DND-41 (cell line): Measurements from ENCODE around the gene TOX2.

Experiments
- ATAC-seq: fragments of 200-7000 bp; cut with Tn5 transposase; 3 replicates; pipeline ENCODE4 v1.9.1; 2021; ENCODE audit warnings: low read depth; ENCODE audit not compliant: insufficient read depth
- DNase-seq: peaks from one replicate; pipeline ENCODE4 v3.0.0-alpha.2; 2020
- H2AFZ ChIP-seq: 2 replicates; pipeline ENCODE4 v1.6.0; 2012; ENCODE audit warnings: low read depth, low read length
- H3K27ac ChIP-seq: 2 replicates; pipeline ENCODE4 v1.5.1; 2012; ENCODE audit warnings: low read length, inconsistent platforms
- H3K27me3 ChIP-seq: fragments of 200-600 bp; sonication (generic); 2 replicates; pipeline ENCODE4 v1.6.0; 2012; ENCODE audit warnings: low read length, mild to moderate bottlenecking, inconsistent platforms; ENCODE audit not compliant: insufficient read depth, poor library complexity
- H3K36me3 ChIP-seq: 2 replicates; pipeline ENCODE4 v1.5.1; 2012; ENCODE audit warnings: low read length, inconsistent platforms; ENCODE audit not compliant: insufficient read depth
- H3K4me1 ChIP-seq: 2 replicates; pipeline ENCODE4 v1.5.1; 2012; ENCODE audit warnings: mild to moderate bottlenecking, low read length; ENCODE audit not compliant: insufficient read depth
- H3K4me2 ChIP-seq: 2 replicates; pipeline ENCODE4 v1.6.0; 2012; ENCODE audit warnings: mild to moderate bottlenecking, moderate library complexity, low read length, inconsistent platforms; ENCODE audit not compliant: insufficient read depth
- H3K4me3 ChIP-seq, 2 experiments: fragments of 200-600 bp in 1 of 2; shearing (Covaris generic) in 1 of 2; 2 replicates each; pipeline ENCODE4 v1.5.1; 2012 to 2016; ENCODE audit warnings: inconsistent platforms in 2 of 2, low read length in 2 of 2, mild to moderate bottlenecking in 2 of 2, low read depth in 1 of 2, moderate library complexity in 1 of 2
- H3K79me2 ChIP-seq: 2 replicates; pipeline ENCODE4 v1.6.0; 2012; ENCODE audit warnings: low read length, inconsistent platforms; ENCODE audit not compliant: insufficient read depth
- H3K9ac ChIP-seq: 2 replicates; pipeline ENCODE4 v1.6.0; 2012; ENCODE audit warnings: low read depth, mild to moderate bottlenecking, inconsistent platforms, low read length, moderate library complexity
- H3K9me3 ChIP-seq: 2 replicates; pipeline ENCODE4 v1.5.1; 2012; ENCODE audit warnings: low read length, moderate library complexity, mild to moderate bottlenecking, inconsistent platforms; ENCODE audit not compliant: insufficient read depth, severe bottlenecking
- H4K20me1 ChIP-seq: 2 replicates; pipeline ENCODE4 v1.6.0; 2012; ENCODE audit warnings: low read length; ENCODE audit not compliant: insufficient read depth
- EZH2 ChIP-seq: IDR thresholded peaks from 3 replicates; pipeline ENCODE4 v1.6.1; 2012; ENCODE audit warnings: borderline replicate concordance, low read depth, mild to moderate bottlenecking, moderate library complexity, low read length, inconsistent platforms; ENCODE audit not compliant: severe bottlenecking
- TF ChIP-seq, protein P1 (sequence below): IDR thresholded peaks from 2 replicates; pipeline ENCODE4 v1.5.1; 2012; ENCODE audit warnings: borderline replicate concordance, low read length, moderate library complexity, mild to moderate bottlenecking; ENCODE audit not compliant: poor library complexity, severe bottlenecking; ENCODE audit errors: extremely low read depth

The TOX2 gene

DNA sequence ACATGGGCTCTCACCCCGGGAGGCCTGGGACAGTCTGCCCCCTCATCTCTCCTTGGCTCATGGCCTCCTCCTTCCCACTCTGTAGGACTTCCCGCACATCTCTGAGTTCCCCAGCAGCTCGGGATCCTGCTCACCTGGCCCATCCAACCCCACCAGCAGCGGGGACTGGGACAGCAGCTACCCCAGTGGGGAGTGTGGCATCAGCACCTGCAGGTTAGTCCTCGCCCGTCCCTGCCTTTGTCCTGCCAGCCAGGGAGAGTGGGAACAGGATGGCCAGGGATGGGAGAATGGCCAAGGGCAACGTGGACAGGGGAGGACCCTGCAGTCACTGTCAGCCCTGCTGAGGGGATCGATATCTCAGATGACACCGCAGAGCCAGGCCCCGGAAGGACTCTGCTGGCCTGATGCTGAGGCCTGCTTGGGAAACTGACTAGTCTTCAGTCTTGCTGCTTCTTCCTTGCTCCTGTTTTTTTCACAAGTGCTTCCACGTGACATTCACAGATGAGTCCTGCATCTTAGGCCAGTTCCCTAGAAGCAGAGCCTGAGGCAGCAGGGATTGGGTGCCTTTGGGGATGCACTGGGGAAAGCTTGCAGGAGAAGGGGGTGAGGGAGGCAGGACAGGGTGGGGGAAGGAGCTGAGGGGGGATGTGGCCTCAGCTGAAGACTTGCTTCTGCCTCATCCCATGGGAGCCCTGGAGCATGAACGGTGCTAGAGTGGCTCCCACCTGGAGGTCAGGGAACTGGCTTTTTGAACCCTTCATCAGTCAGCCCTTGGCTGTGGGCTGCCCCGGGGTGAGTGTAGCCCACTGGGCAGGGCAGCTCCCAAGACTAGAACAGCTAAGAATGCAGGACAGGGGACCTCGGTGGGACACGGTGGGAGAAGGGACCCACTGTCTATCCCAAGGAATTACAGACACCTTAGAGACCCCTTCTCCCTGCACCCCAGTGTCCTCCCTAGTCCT lies 152.3 kb downstream of the TOX2 start:
- Histone ChIP-seq H3K4me2 (no peak overlapping the region), H3K79me2 (no peaks in the 10 kb centered on the region), H3K27ac (no peak overlapping the region), H3K4me1 (peaks cover 47% of the 10 kb centered on the region), H3K9ac (no peak overlapping the region), H2AFZ (no peak overlapping the region), H3K36me3 (no peaks in the 10 kb centered on the region), H3K9me3 (no peaks in the 10 kb centered on the region), H3K27me3 (peaks cover 31% of the 10 kb centered on the region), H4K20me1 (peaks cover 51% of the 10 kb centered on the region), H3K4me3 (no peak overlapping the region)
- ATAC-seq, result no peak
- no peak for DNase-seq
- TF ChIP-seq EZH2, result no peak
- TF ChIP-seq, protein P1, sequence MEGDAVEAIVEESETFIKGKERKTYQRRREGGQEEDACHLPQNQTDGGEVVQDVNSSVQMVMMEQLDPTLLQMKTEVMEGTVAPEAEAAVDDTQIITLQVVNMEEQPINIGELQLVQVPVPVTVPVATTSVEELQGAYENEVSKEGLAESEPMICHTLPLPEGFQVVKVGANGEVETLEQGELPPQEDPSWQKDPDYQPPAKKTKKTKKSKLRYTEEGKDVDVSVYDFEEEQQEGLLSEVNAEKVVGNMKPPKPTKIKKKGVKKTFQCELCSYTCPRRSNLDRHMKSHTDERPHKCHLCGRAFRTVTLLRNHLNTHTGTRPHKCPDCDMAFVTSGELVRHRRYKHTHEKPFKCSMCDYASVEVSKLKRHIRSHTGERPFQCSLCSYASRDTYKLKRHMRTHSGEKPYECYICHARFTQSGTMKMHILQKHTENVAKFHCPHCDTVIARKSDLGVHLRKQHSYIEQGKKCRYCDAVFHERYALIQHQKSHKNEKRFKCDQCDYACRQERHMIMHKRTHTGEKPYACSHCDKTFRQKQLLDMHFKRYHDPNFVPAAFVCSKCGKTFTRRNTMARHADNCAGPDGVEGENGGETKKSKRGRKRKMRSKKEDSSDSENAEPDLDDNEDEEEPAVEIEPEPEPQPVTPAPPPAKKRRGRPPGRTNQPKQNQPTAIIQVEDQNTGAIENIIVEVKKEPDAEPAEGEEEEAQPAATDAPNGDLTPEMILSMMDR, result no peak

DNA sequence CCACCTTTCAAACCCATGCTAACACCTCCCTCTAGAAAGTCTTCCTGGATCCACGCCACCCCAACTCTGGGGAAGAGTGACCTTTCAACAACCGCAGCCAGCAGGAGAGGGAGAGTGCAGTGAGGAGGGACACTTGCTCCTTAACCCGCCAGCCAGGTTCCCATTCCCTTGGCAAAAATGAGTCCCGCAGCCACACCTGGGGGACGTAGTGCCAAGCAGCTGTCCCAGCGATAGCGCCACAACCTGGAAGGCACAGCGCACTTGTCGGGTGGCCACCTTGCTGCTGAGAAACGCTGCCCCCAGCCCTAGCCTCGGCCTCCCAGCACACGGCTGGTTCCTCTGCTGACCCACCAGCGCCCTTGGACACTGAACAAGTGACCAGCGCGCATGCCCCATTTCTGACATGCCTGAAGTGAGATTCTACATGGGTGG lies 153.0 kb downstream of the TOX2 start:
- Histone ChIP-seq H4K20me1 (peaks cover 51% of the 10 kb centered on the region), H3K36me3 (no peaks in the 10 kb centered on the region), H3K4me1 (peaks cover 47% of the 10 kb centered on the region), H3K27me3 (peaks cover 31% of the 10 kb centered on the region), H3K4me3 (no peak overlapping the region), H3K79me2 (no peaks in the 10 kb centered on the region), H3K9ac (no peak overlapping the region), H3K4me2 (peak overlapping the region; percentile 78), H3K27ac (no peak overlapping the region), H2AFZ (no peak overlapping the region), H3K9me3 (no peaks in the 10 kb centered on the region)
- DNase-seq (no peak), ATAC-seq (no peak)
- TF ChIP-seq, protein P1, result no peak
- no peak for TF ChIP-seq EZH2

DNA sequence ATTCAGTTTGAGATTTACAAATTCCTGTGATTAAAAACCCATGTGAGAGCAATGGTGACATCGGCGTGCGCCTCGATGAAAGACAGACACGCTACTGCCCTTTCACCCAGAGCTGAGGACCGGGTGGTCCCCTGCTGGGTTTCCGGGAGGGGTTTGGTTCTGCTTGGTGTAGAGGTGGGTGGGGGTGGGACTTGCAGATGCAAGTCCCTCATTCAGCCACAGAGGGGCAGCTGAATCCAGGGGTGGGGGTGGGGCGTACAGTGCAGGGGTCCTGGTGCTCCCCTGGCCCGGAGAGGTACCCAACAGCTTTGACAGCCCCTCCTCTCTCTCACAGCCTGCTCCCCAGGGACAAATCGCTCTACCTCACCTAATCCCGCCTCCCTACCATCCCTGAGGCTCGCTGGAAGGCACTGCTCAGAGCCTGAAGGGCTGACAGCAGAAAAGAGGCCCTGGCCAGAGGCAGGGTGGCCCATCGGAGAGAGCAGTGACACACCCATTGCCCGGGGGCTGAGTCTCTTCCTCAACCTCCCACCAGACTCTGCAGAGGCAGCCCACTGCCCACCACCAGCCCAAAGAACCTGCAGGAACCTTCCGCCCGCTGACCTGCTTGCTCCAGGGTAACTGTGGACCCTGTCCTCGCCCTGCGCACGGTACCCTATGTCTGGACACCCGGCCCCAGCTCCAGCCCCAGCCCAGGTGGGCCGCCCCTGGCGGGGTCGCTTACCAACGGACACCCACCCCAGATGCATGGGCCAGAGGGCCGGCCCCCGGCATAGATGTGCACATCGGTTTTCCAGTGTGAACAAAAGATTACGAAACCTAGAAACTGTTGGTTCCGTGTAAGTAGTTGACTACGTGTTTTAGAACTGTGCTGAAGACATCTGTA lies 153.9 kb downstream of the TOX2 start:
- Histone ChIP-seq H3K4me3 (peak overlapping the region in 1 of 2 experiments; percentile 38; a peak in 3 of 4 replicates), H3K27ac (peak overlapping the region; percentile 69), H3K79me2 (no peaks in the 10 kb centered on the region), H4K20me1 (peaks cover 51% of the 10 kb centered on the region), H3K9me3 (no peaks in the 10 kb centered on the region), H3K27me3 (peaks cover 31% of the 10 kb centered on the region), H3K4me2 (peak overlapping the region; percentile 78), H2AFZ (peak overlapping the region; percentile 40; the same call in 1 of the 2 replicates), H3K9ac (peak overlapping the region; percentile 55), H3K4me1 (peaks cover 47% of the 10 kb centered on the region), H3K36me3 (no peaks in the 10 kb centered on the region)
- DNase-seq, result peak; percentile 47
- peak; percentile 75 for TF ChIP-seq EZH2
- TF ChIP-seq, protein P1, result peak; percentile 28
- peak; percentile 13 for ATAC-seq
